ENCODE data around the gene FES. TPM values are rescaled to one million over a fixed set of nuclear protein-coding genes. Genes with fewer than 3 reads are reported as not detected.

Gene FES
- total and polyA plus RNA-seq, 2 of the 13 experiments (the other 11 are each of a cell fraction or from before 2014, with no cell fraction given): 4.0 to 9.5 TPM

DNA sequence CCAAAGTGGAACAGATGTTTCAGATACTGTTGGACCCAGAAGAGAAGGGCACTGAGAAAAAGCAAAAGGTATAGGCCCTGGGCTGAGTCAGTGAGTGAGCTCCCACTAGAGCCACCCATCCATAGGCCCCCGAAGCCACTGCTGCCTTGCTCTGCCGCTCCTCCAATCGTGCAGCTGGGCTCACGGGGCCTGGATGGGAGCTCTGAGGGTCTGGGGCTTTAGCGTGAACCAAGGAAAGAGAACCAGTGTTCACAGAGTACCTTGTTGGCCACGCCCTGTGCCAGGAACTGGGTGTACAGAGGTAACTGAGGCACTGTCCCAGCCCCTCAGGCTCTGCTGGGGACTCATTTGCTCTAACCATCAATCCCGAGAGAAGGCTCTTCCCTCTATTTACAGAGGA, 55.5 kb downstream of the FES start:
- intact Hi-C loops (cut with micrococcal nuclease; ENCODE audit: unreplicated experiment): loop anchor here (10.0 kb wide), 1 partner anchor 55 kb away; the partner anchor contains the start of gene PRC1
- POLR2A ChIA-PET: no interaction called here
- in situ Hi-C loops (cut with HindIII; ENCODE audit: extremely low pct_ligation_motif_present, low pct_unique_long_range_greater_than_20kb): loop anchor here (25.0 kb wide), 1 partner anchor 323 kb away; no protein-coding TSS in a partner anchor

More for the DNA sequence above, 55.5 kb downstream of the FES start:
- Histone ChIP-seq H3K27me3 (ENCODE audit: control insufficient read depth in 1 of 2, insufficient read depth in 2 of 2, low read length in 2 of 2) (no peaks in the 10 kb centered on the region), H3K4me1 (ENCODE audit: insufficient read depth, low read length) (peaks cover 14% of the 10 kb centered on the region), H3K9me3 (ENCODE audit: low read length) (no peaks in the 10 kb centered on the region), H2AFZ (ENCODE audit: low read length) (no peak overlapping the region), H3K79me2 (ENCODE audit: insufficient read depth, low read length) (peaks cover 4% of the 10 kb centered on the region), H3K27ac (ENCODE audit: extremely low read length, insufficient read depth, low read length) (no peak overlapping the region), H3K4me2 (ENCODE audit: low read depth, low read length) (no peak overlapping the region), H3K9ac (ENCODE audit: insufficient read depth, low read depth, low read length) (no peak overlapping the region), H3K4me3 (replicated peaks in 1 of 3; ENCODE audit: insufficient read depth in 1 of 3, low read depth in 2 of 3, low read length in 3 of 3) (no peak overlapping the region), H4K20me1 (ENCODE audit: insufficient read depth, low read length) (no peaks in the 10 kb centered on the region), H3K36me3 (replicated peaks in 1 of 2; ENCODE audit: control insufficient read depth in 1 of 2, insufficient read depth in 2 of 2, low read length in 2 of 2) (peaks cover 19 to 43% of the 10 kb centered on the region in 2 experiments; a peak in 4 of 5 replicates)
- no peak for TF ChIP-seq ZFX (CRISPR knock-in tag; IDR thresholded peaks at IDR 0.05; ENCODE audit: low read depth)
- TF ChIP-seq FOSL1 (CRISPR knock-in tag; IDR thresholded peaks at IDR 0.05; ENCODE audit: borderline replicate concordance): no peak
- TF ChIP-seq ZNF567 (CRISPR knock-in tag; IDR thresholded peaks at IDR 0.05; ENCODE audit: borderline replicate concordance): no peak
- TF ChIP-seq SP4 (CRISPR knock-in tag; IDR thresholded peaks at IDR 0.05): no peak
- TF ChIP-seq, protein P1, sequence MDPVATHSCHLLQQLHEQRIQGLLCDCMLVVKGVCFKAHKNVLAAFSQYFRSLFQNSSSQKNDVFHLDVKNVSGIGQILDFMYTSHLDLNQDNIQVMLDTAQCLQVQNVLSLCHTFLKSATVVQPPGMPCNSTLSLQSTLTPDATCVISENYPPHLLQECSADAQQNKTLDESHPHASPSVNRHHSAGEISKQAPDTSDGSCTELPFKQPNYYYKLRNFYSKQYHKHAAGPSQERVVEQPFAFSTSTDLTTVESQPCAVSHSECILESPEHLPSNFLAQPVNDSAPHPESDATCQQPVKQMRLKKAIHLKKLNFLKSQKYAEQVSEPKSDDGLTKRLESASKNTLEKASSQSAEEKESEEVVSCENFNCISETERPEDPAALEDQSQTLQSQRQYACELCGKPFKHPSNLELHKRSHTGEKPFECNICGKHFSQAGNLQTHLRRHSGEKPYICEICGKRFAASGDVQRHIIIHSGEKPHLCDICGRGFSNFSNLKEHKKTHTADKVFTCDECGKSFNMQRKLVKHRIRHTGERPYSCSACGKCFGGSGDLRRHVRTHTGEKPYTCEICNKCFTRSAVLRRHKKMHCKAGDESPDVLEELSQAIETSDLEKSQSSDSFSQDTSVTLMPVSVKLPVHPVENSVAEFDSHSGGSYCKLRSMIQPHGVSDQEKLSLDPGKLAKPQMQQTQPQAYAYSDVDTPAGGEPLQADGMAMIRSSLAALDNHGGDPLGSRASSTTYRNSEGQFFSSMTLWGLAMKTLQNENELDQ (CRISPR knock-in tag; IDR thresholded peaks at IDR 0.05; ENCODE audit: borderline replicate concordance): no peak
- no peak for TF ChIP-seq CREB1 (IDR thresholded peaks at IDR 0.05)
- TF ChIP-seq CREB1 (CRISPR knock-in tag; IDR thresholded peaks at IDR 0.05): no peak
- TF ChIP-seq, protein P2, sequence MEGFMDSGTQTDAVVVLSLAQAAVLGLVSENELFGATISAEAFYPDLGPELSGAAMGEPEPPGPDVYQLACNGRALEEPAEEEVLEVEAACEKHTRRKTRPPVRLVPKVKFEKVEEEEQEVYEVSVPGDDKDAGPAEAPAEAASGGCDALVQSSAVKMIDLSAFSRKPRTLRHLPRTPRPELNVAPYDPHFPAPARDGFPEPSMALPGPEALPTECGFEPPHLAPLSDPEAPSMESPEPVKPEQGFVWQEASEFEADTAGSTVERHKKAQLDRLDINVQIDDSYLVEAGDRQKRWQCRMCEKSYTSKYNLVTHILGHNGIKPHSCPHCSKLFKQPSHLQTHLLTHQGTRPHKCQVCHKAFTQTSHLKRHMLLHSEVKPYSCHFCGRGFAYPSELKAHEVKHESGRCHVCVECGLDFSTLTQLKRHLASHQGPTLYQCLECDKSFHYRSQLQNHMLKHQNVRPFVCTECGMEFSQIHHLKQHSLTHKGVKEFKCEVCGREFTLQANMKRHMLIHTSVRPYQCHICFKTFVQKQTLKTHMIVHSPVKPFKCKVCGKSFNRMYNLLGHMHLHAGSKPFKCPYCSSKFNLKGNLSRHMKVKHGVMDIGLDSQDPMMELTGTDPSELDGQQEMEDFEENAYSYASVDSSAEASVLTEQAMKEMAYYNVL (CRISPR knock-in tag; IDR thresholded peaks at IDR 0.05; ENCODE audit: borderline replicate concordance): no peak
- no peak for TF ChIP-seq ZNF558 (CRISPR knock-in tag; IDR thresholded peaks at IDR 0.05; ENCODE audit: borderline replicate concordance)
- no peak for TF ChIP-seq ESRRA (CRISPR knock-in tag; IDR thresholded peaks at IDR 0.05; ENCODE audit: low read depth)
- TF ChIP-seq ARNT2 (CRISPR knock-in tag; IDR thresholded peaks at IDR 0.05; ENCODE audit: low read depth): no peak
- no peak for TF ChIP-seq NFE2 (CRISPR knock-in tag; IDR thresholded peaks at IDR 0.05)
- no peak for TF ChIP-seq ZNF136 (CRISPR knock-in tag; IDR thresholded peaks at IDR 0.05; ENCODE audit: low read depth)
- FAIRE-seq (no peak), DNase-seq (ENCODE audit: low spot score) (no peak), ATAC-seq (no peak)
- CTCF ChIA-PET (ENCODE audit: low intra/inter-chr PET ratio, low total read pairs): no interaction called here
- 88% methylated on average over 6 of the region's 7 CpGs for WGBS (ENCODE audit: low lambda C conversion rate)
- no TSS peak for BruUV-seq (replicated peaks)

Measured in HepG2 (cell line).